GM21367 (cell line): ENCODE measurements around the gene WNT2.
"Not testable (repeated sequence)": the region's sequence is repeated elsewhere in the genome, so short reads cannot be mapped to it uniquely, and the experiment has no call there.

Experiments
- ATAC-seq: cut with Tn5 transposase; IDR thresholded peaks from one replicate; pipeline ENCODE4 v1.9.1; 2021; ENCODE audit not compliant: unreplicated experiment

Gene WNT2

GRCh38 chr7:117270371-117270770 is 52.5 kb downstream of the WNT2 start:
- no peak for ATAC-seq

DNA sequence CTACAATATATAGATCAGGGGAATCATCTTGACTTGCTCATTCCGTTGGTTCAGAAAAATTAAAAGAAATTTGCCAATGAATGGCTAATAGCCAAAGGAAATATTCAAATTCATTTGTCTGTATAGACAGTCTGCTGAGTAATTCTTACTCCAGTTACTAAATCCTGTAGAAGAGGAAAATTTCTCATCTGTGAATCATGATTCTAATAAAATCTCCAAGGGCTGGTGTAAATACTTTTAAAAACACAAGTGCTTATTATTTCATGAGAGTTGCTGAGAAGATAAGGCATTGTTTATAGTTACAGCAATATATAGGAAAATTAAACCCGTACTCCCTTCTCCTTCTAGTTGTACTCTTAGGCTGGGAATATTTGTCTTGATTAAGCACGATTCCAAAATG is 53.0 kb downstream of the WNT2 start:
- ATAC-seq: no peak

DNA sequence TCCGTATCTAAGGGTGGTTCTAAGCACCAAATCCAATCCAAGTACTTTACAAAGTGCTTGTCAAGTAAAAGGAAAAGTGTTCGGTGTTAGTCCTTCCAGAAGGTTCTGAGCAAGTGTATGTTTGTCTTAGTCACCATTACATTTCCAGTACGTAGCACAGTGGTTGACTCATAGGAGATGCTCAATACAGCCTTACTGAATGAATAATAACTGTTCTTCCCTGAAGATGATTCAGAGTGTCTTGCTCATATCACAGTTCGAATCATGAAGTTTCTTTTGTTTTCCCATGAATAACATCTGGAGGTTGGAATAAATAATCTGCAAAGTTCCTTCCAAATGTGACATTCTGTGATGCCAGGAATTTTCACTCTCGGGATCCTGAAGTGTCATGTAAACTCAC is 53.4 kb downstream of the WNT2 start:
- no peak for ATAC-seq

GRCh38 chr7:117264716-117265115 is 58.1 kb downstream of the WNT2 start:
- no peak for ATAC-seq

GRCh38 chr7:117262546-117262945 is 60.3 kb downstream of the WNT2 start:
- no peak for ATAC-seq

GRCh38 chr7:117259615-117260014 is 63.2 kb downstream of the WNT2 start:
- no peak for ATAC-seq

DNA sequence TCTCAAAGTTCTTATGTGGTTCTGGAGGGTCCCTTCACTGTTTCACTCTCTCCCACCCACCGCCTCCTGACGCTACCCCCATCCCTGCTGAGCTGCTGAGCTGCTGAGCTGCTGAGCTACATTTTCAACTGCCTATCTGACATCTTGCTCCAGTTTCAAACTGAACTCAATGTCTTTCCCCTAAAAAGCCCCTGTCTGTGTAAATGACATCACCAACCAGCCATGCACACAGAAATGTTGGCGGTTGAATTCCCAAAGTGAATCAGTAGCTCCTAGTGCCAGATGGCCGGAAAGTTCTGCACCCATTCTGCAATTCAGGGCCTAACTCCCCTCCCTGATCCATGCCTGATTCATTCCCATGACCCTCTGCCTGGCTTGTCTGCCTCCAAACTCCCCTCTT is 71.2 kb downstream of the WNT2 start:
- ATAC-seq: no peak

DNA sequence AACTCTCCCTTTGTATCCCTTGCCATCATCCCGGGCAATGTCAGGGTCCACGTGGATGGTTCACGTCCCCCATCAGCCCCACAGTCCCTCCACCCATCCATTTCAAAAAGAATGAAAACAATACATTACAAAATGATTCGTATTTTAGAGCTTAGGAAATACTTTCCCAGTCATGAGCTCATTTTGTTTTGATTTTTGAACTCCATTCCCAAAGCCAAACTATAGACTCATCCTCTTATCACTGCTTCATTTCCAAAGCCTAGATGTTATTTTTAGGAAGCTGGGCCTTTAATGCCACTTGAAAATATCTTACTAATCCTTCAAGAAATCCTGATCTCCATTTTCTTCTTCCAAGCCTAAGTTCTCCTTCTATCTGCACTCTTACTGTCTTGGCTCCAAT is 72.1 kb downstream of the WNT2 start:
- no peak for ATAC-seq

DNA sequence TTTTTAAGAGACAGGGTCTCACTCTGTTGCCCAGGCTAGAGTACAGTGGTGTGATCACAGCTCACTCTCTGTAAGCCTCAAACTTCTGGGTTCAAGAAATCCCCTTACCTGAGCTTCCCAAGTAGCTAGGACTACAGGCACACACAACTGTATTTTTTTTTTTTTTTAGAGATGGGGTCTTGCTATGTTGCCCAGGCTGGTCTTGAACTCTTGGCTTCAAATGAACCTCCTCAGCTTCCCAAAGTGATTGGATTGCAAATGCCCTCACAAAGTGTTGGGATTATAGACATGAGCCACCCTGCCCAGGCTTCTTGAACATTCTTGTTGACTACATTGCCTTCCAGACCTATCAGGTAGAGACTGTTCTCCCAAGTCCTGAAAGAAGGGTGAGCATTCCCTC is 72.6 kb downstream of the WNT2 start:
- no peak for ATAC-seq

DNA sequence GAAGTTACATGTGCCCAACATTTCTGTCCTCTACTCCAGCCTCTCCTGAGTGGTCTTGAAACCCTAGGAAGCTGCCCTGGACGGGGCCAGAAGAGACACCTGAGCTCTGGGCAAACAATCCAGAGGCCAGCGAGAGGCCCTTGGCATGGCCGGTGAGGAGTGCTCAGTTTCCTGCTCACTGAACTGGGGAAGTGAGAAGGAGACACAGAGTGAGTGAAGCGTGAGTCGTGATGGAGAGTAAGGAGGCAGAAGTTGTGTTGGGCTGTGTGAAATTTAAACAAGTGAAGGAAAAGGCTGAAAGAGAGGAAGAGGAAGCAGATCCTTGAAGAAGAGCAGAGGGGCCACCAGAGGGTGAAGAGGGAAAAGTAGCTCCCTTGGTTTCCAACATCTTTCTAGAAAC is 73.2 kb downstream of the WNT2 start:
- ATAC-seq: no peak

DNA sequence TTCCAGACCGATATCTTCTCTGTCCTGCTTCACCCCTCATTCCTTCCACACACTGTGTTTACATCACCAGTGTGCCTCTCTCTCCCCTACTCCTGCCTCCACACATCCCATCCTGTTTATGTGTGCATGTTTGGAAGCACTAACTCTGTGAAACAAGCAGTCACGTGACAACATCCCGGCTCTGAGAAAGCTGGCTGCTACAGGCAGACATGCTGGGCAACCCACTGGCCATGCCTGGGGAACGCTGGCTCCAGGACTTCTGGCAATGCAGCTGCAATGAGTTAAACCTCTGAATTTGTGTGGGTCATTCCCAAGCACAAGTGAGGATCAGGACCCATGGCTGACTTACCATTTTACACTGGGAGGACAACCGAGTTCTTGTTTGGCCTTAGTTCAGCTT is 74.0 kb downstream of the WNT2 start:
- ATAC-seq: no peak

GRCh38 chr7:117247809-117248208 is 75.0 kb downstream of the WNT2 start:
- ATAC-seq: no peak

- not testable (repeated sequence) for ATAC-seq
These were observed 77.2 kb downstream of the WNT2 start for GRCh38 chr7:117245703-117246102.

DNA sequence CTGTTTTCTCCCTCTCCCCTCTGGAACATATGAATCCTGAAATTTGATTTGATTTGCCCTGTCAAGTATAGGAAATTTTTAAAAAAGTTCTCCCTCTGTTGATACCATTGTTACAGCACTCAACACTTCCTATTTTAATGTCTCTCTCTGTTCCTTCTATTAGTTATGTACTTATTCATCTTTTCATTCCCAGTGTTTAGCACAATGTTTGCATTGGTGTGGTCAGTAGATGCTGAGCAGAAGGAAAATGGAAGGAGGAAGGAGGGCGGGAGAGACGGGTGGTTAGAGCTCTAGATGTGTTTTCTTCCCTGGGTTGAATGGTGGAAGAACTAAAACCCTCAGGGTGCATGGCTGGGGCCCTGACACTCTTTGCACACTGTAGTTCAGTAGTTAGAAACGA is 79.5 kb downstream of the WNT2 start:
- ATAC-seq: no peak

DNA sequence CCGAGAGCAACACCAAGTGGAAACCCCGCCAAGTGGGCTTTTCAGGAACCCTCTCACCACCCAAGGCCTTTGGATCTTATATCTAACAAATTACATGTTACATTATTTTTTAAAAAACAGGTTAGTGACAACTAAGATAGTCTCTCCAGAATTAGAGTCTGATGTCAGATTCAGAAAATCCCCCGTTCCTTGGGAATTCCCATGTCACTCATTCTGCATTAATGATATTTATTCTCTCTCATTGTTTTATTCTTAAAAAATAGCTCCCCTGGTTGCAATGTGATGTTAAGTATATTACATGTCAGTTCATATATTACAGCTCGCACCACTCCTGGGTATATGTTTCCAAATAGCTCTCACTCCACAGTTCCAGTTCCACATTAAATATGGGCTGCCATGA is 81.8 kb downstream of the WNT2 start:
- ATAC-seq: no peak

GRCh38 chr7:117238937-117239336 is 83.9 kb downstream of the WNT2 start:
- ATAC-seq: no peak

DNA sequence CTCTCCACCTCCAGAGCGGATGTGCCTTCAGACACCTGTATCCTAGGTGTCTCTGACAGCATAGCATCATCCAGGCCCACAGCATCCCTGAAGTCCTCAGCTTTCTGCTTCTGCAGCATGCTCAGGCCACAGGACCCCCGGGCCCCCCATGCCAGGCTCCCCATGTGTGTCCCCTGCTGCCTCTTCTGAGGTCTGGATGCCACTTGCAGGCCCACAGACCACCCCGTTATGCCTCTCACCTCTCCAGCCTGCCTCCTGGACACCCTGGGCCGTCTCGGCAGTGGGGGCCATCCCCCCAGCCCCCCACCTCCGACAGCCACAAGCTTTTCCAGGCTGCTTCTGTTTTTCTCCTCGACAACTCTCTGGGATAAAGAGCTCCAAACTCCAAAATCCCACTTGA is 84.4 kb downstream of the WNT2 start:
- ATAC-seq: no peak

- peak; percentile 44 for ATAC-seq
These were observed 85.2 kb downstream of the WNT2 start for GRCh38 chr7:117237646-117238045.

DNA sequence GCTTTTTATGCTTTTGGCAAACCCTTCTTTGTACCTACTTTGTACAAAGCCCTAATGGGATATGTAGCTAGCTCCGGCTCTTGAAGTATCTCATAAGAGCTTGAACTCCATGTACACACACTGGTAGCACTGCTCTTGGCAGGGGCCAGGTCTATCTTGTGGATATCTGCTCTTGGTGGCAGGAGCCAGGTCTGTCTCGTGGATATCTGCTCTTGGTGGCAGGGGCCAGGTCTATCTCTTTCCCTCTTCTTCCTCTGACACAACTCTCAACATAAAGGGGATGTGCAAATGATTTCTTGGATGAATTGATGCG is 91.9 kb downstream of the WNT2 start:
- no peak for ATAC-seq

- peak; percentile 59 for ATAC-seq
These were observed 92.4 kb downstream of the WNT2 start for GRCh38 chr7:117230276-117231046.

DNA sequence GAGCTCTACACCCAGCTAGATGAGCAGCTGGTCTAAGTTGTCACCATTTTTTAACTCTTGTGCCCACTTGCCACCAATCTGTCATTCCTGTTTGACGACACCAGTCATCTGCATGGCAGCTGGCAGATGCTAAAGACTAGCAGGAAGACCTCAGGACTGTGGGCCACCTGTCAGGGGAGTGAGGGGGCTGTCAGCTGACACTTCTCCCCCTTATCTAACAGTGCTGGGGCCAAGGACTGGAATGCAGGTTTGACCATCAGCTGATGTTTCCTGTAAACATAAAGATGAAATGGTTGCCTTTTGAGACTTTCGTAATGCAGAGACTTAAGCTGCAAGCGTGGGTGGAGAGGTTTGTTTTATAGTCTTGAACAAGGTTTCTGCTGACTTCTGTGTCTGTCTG is 93.5 kb downstream of the WNT2 start:
- ATAC-seq: no peak

- no peak for ATAC-seq
These were observed 95.8 kb downstream of the WNT2 start for GRCh38 chr7:117227091-117227490.

- no peak for ATAC-seq
These were observed 97.3 kb downstream of the WNT2 start for GRCh38 chr7:117225536-117225935.
